Aorta (tissue), 5 donors: ENCODE data around the gene DNM2. TPM values are rescaled to one million over a fixed set of nuclear protein-coding genes. Genes with fewer than 3 reads are reported as not detected.
A peak's percentile ranks its signal among the peaks of the same experiment; 100 is the strongest.
"Not testable (repeated sequence)": the region's sequence is repeated elsewhere in the genome, so short reads cannot be mapped to it uniquely, and the experiment has no call there.

ENCODE experiments used
- ATAC-seq: fragments of 200-7000 bp; cut with Tn5 transposase; one replicate; pipeline ENCODE4 v1.9.1; 2022; ENCODE audit warnings: moderate library complexity; ENCODE audit not compliant: low FRiP score
- DNase-seq, 2 donors: peaks; one replicate each; pipeline ENCODE4 v3.0.0-alpha.2; 2020
- H3K27ac ChIP-seq, 2 donors: one replicate each; pipeline ENCODE4 v1.5.1; 2013; ENCODE audit warnings: low read length in 2 of 2, mild to moderate bottlenecking in 2 of 2, moderate library complexity in 2 of 2, control low read depth in 1 of 2, inconsistent platforms in 1 of 2, low read depth in 1 of 2
- H3K27me3 ChIP-seq, 2 donors: one replicate each; pipeline ENCODE4 v1.6.1; 2013; ENCODE audit warnings: control low read depth in 1 of 2, low read length in 1 of 2, mild to moderate bottlenecking in 1 of 2, moderate library complexity in 1 of 2; ENCODE audit not compliant: insufficient read depth in 2 of 2, control insufficient read depth in 1 of 2
- H3K36me3 ChIP-seq, 2 donors: one replicate each; pipeline ENCODE4 v1.6.1; 2013; ENCODE audit warnings: control low read depth in 1 of 2, low read length in 1 of 2, mild to moderate bottlenecking in 1 of 2; ENCODE audit not compliant: insufficient read depth in 2 of 2, control insufficient read depth in 1 of 2
- H3K4me1 ChIP-seq, 2 donors: one replicate each; pipeline ENCODE4 v1.6.1; 2013; ENCODE audit warnings: low read length in 2 of 2, control low read depth in 1 of 2, mild to moderate bottlenecking in 1 of 2, moderate library complexity in 1 of 2; ENCODE audit not compliant: insufficient read depth in 2 of 2, control insufficient read depth in 1 of 2
- H3K4me3 ChIP-seq, 2 donors: one replicate each; pipeline ENCODE4 v1.5.1; 2013; ENCODE audit warnings: low read length in 2 of 2, control low read depth in 1 of 2, mild to moderate bottlenecking in 1 of 2
- H3K9me3 ChIP-seq: one replicate; pipeline ENCODE4 v1.6.1; 2013; ENCODE audit warnings: mild to moderate bottlenecking, low read length; ENCODE audit not compliant: control insufficient read depth
- WGBS, 2 donors: extraction: QIAGEN DNeasy Blood & Tissue Kit; methylation state at CpG; one replicate each; pipeline ENCODE4 v1.1.7; 2013; 5-methylcytosine and 5-hydroxymethylcytosine counted together
- intact Hi-C, 2 donors: fragments of 100-400 bp; cut with DNase I; formaldehyde crosslinking; loops; one replicate each; pipeline versions ENCODE4 v1.14.2 to v1.15.0; 2022
- polyA plus RNA-seq, 2 donors: library from polyadenylated mRNA; stranded (reverse); fragments of 200-250 nt; gene quantifications; one replicate each; pipeline ENCODE4 v1.2.3, GENCODE V29; 2013
- total RNA-seq, 2 donors: library from RNA; stranded (reverse); fragmentation: NEBNext Ultra II Directional; extraction: Animal tissue kit (Norgen Biotek cat#: 25700); gene quantifications; one replicate each; pipeline ENCODE4 v1.2.1, GENCODE V29; 2021
- donor health status: healthy with polysubstance abuse.
- donor health status: Bipolar disorder and iron deficiency.
- donor health status: DM: no; HTN: no; CAD: no.
- donor health status: DM: no; HTN: no; CAD: no.
- donor health status: DM: yes; HTN: yes; CAD: no.

Gene DNM2
- total and polyA plus RNA-seq, 4 donors: 51.7 to 160 (median 104) TPM

- Histone ChIP-seq H3K4me1 (no peaks in the 10 kb centered on the region), H3K36me3 (no peaks in the 10 kb centered on the region), H3K27ac (no peak overlapping the region), H3K9me3 (no peaks in the 10 kb centered on the region), H3K27me3 (no peaks in the 10 kb centered on the region), H3K4me3 (no peak overlapping the region)
- no peak for DNase-seq
- WGBS, 2 donors: 44 to 57% methylated on average over 3 of the region's 3 CpGs
- no peak for ATAC-seq
- intact Hi-C loops: no loop called here
Observed at GRCh38 chr19:10740798-10741197, 22.9 kb downstream of the DNM2 start.

GRCh38 chr19:10742476-10742875 is 24.6 kb downstream of the DNM2 start:
- ATAC-seq (no peak), DNase-seq (no peak)
- peak overlapping the region in 1 of 2 donors; percentile 18 for H3K27ac ChIP-seq
- no peaks in the 10 kb centered on the region for H3K36me3 ChIP-seq
- intact Hi-C loops: no loop called here
- H3K27me3 ChIP-seq: no peaks in the 10 kb centered on the region
- no peak overlapping the region for H3K4me3 ChIP-seq
- 47 to 48% methylated on average over 4 of the region's 4 CpGs for WGBS, 2 donors
- no peaks in the 10 kb centered on the region for H3K9me3 ChIP-seq
- no peaks in the 10 kb centered on the region for H3K4me1 ChIP-seq

GRCh38 chr19:10744253-10744798 is 26.4 kb downstream of the DNM2 start:
- WGBS, 2 donors: 35 to 41% methylated on average over 11 of the region's 11 CpGs
- H3K27me3 ChIP-seq: no peaks in the 10 kb centered on the region
- no peaks in the 10 kb centered on the region for H3K4me1 ChIP-seq
- no peaks in the 10 kb centered on the region for H3K36me3 ChIP-seq
- H3K27ac ChIP-seq: peak overlapping the region in 1 of 2 donors; percentile 0
- no peak overlapping the region for H3K4me3 ChIP-seq
- DNase-seq (no peak), ATAC-seq (no peak)
- no peaks in the 10 kb centered on the region for H3K9me3 ChIP-seq
- intact Hi-C loops: no loop called here

GRCh38 chr19:10744801-10745293 is 27.0 kb downstream of the DNM2 start:
- no peak for DNase-seq
- H3K27ac ChIP-seq: peak overlapping the region in 1 of 2 donors; percentile 0

GRCh38 chr19:10746437-10746836 is 28.6 kb downstream of the DNM2 start:
- ATAC-seq, H3K4me1 ChIP-seq: not testable (repeated sequence)
- 85 to 89% methylated on average over 8 of the region's 8 CpGs for WGBS, 2 donors

More at GRCh38 chr19:10744801-10745293, 27.0 kb downstream of the DNM2 start:
- Histone ChIP-seq H3K27me3 (no peaks in the 10 kb centered on the region), H3K36me3 (no peaks in the 10 kb centered on the region), H3K9me3 (no peaks in the 10 kb centered on the region), H3K4me3 (no peak overlapping the region), H3K4me1 (no peaks in the 10 kb centered on the region)
- ATAC-seq: no peak
- 81 to 82% methylated on average over 12 of the region's 12 CpGs for WGBS, 2 donors
- intact Hi-C loops: no loop called here

GRCh38 chr19:10747271-10747670 is 29.4 kb downstream of the DNM2 start:
- Histone ChIP-seq H3K9me3 (no peaks in the 10 kb centered on the region), H3K36me3 (no peaks in the 10 kb centered on the region), H3K4me1 (no peaks in the 10 kb centered on the region), H3K27ac (no peak overlapping the region), H3K27me3 (no peaks in the 10 kb centered on the region), H3K4me3 (no peak overlapping the region)
- DNase-seq (no peak), ATAC-seq (no peak)
- WGBS, 2 donors: 49 to 50% methylated on average over 6 of the region's 6 CpGs
- intact Hi-C loops: no loop called here

More at GRCh38 chr19:10746437-10746836, 28.6 kb downstream of the DNM2 start:
- intact Hi-C loops, H3K9me3 ChIP-seq, H3K27ac ChIP-seq, H3K36me3 ChIP-seq, H3K27me3 ChIP-seq, H3K4me3 ChIP-seq, DNase-seq: not testable (repeated sequence)

GRCh38 chr19:10747674-10748073 is 29.8 kb downstream of the DNM2 start:
- Histone ChIP-seq H3K36me3 (no peaks in the 10 kb centered on the region), H3K9me3 (no peaks in the 10 kb centered on the region), H3K4me3 (no peak overlapping the region), H3K4me1 (no peaks in the 10 kb centered on the region), H3K27ac (no peak overlapping the region), H3K27me3 (no peaks in the 10 kb centered on the region)
- 88 to 92% methylated on average over 6 to 8 of the region's 8 CpGs for WGBS, 2 donors
- DNase-seq (no peak), ATAC-seq (no peak)
- intact Hi-C loops: no loop called here

- WGBS, 2 donors: 84 to 86% methylated on average over 20 of the region's 20 CpGs
- Histone ChIP-seq H3K4me1 (no peaks in the 10 kb centered on the region), H3K9me3 (no peaks in the 10 kb centered on the region), H3K36me3 (no peaks in the 10 kb centered on the region), H3K27ac (peak overlapping the region in 1 of 2 donors; percentile 25), H3K4me3 (no peak overlapping the region), H3K27me3 (no peaks in the 10 kb centered on the region)
- DNase-seq (no peak), ATAC-seq (no peak)
- intact Hi-C loops: no loop called here
Observed at GRCh38 chr19:10748195-10748926, 30.5 kb downstream of the DNM2 start.

GRCh38 chr19:10748927-10749434 is 31.1 kb downstream of the DNM2 start:
- H3K4me1 ChIP-seq: no peaks in the 10 kb centered on the region
- no peak overlapping the region for H3K4me3 ChIP-seq
- intact Hi-C loops: no loop called here
- ATAC-seq (peak; percentile 65), DNase-seq (peak in 1 of 2 donors; percentile 67)
- H3K27ac ChIP-seq: peak overlapping the region in 1 of 2 donors; percentile 25
- H3K27me3 ChIP-seq: no peaks in the 10 kb centered on the region
- no peaks in the 10 kb centered on the region for H3K36me3 ChIP-seq
- H3K9me3 ChIP-seq: no peaks in the 10 kb centered on the region
- WGBS, 2 donors: 28% methylated on average over 10 of the region's 10 CpGs
